Upper lobe of left lung (tissue), 6 donors: ENCODE results near the gene ZNF157. TPM values are rescaled to one million over a fixed set of nuclear protein-coding genes. Genes with fewer than 3 reads are reported as not detected.

Source experiments
- ATAC-seq, 2 donors: fragments of 200-7000 bp; cut with Tn5 transposase; one replicate each; pipeline ENCODE4 v1.9.1; 2022; ENCODE audit warnings: mild to moderate bottlenecking in 2 of 2, moderate library complexity in 2 of 2; ENCODE audit not compliant: low FRiP score in 2 of 2
- DNase-seq, 2 donors: peaks; one replicate each; pipeline ENCODE4 v3.0.0-alpha.2; 2019 to 2020
- H3K27ac ChIP-seq, 4 donors: fragments of 200-600 bp; sonication (generic); one replicate each; pipeline ENCODE4 v1.5.1; 2016 to 2019
- H3K27me3 ChIP-seq, 4 donors: fragments of 200-600 bp; sonication (generic); one replicate each; pipeline ENCODE4 v1.5.1; 2017 to 2019
- H3K36me3 ChIP-seq, 4 donors: fragments of 200-600 bp; sonication (generic); one replicate each; pipeline ENCODE4 v1.5.1; 2016 to 2019
- H3K4me1 ChIP-seq, 4 donors: fragments of 200-600 bp; sonication (generic); one replicate each; pipeline ENCODE4 v1.5.1; 2018 to 2019
- H3K4me3 ChIP-seq, 4 donors: fragments of 200-600 bp; sonication (generic); one replicate each; pipeline ENCODE4 v1.5.1; 2017 to 2019; ENCODE audit warnings: mild to moderate bottlenecking in 2 of 4, moderate library complexity in 1 of 4
- H3K9me3 ChIP-seq, 4 donors: fragments of 200-600 bp; sonication (generic); one replicate each; pipeline ENCODE4 v1.5.1; 2018 to 2019
- EP300 ChIP-seq, 4 donors: sonication (generic); formaldehyde crosslinking; IDR thresholded peaks; one replicate each; pipeline ENCODE4 v1.5.1; 2017; ENCODE audit warnings: antibody characterized with exemption in 4 of 4, control low read depth in 2 of 4
- POLR2A ChIP-seq, 4 donors: fragments of 450-650 bp; IDR thresholded peaks; one replicate each; pipeline ENCODE4 v1.5.1; 2016 to 2017; ENCODE audit warnings: antibody characterized with exemption in 4 of 4, mild to moderate bottlenecking in 2 of 4
- POLR2AphosphoS5 ChIP-seq, 2 donors: sonication (generic); formaldehyde crosslinking; IDR thresholded peaks; one replicate each; pipeline ENCODE4 v1.5.1; 2017; ENCODE audit warnings: antibody characterized with exemption in 2 of 2
- WGBS, 2 donors: methylation state at CpG; one replicate each; pipeline ENCODE4 v1.1.5; 2017 to 2018; 5-methylcytosine and 5-hydroxymethylcytosine counted together
- small RNA-seq, 4 donors: library from RNA; depleted of rRNA; stranded (forward); fragments of <200 nt; gene quantifications; one replicate each; pipeline ENCODE3, GENCODE V24; 2016
- total RNA-seq, 6 donors: library from RNA; depleted of rRNA in 4 of 6; stranded (reverse); fragments of >200 nt in 4 of 6; gene quantifications; one replicate each; pipeline versions ENCODE4 v1.1.0 to v1.2.1, GENCODE V29; 2016 to 2021
- TF ChIP-seq, protein P1 (sequence below), 6 experiments: fragments of 450-650 bp in 4 of 6; fragments of 200-600 bp in 2 of 6; sonication (generic) in 2 of 6; IDR thresholded peaks; one replicate each; pipeline ENCODE4 v1.5.1; 2016 to 2019; ENCODE audit warnings: antibody characterized with exemption in 6 of 6
- donor health status: DM: no; HTN: no; CAD: no; lungs with moderate emphysema.
- donor health status: DM: no; HTN: yes; CAD: no; lungs with severe emphysema.

Gene ZNF157
- total RNA-seq, 6 donors from 2014 or later: 0.15 to 1.9 (median 1.0) TPM; not detected in 3

DNA sequence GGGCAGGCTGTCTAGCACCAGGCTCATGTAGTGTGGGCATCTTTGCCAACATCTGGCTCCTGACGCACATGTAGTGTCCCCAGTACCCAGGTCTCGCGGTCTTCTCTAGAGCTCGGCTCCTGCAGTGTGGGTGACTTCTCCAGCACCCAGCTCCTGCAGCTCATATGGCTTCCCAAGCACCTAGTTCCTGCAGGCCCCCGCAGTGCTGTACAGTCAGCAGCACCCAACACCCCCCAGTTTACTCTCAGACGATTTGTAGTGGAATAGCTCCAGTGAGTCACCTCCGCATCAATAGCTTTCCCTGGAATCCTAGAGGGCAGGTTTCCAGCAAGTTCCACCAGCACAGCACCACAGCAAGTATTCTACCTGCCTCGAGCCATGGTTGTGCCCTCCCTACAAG, 81.7 kb downstream of the ZNF157 start:
- Histone ChIP-seq H3K4me3 (no peak overlapping the region), H3K27ac (no peak overlapping the region), H3K4me1 (no peaks in the 10 kb centered on the region), H3K36me3 (peaks cover 0 to 59% (median 9%) of the 10 kb centered on the region in 4 donors), H3K27me3 (no peaks in the 10 kb centered on the region), H3K9me3 (peaks cover 3 to 40% (median 16%) of the 10 kb centered on the region in 4 donors)
- no peak for TF ChIP-seq EP300 (IDR thresholded peaks at IDR 0.05)
- TF ChIP-seq POLR2A (IDR thresholded peaks at IDR 0.05): no peak
- TF ChIP-seq, protein P1, sequence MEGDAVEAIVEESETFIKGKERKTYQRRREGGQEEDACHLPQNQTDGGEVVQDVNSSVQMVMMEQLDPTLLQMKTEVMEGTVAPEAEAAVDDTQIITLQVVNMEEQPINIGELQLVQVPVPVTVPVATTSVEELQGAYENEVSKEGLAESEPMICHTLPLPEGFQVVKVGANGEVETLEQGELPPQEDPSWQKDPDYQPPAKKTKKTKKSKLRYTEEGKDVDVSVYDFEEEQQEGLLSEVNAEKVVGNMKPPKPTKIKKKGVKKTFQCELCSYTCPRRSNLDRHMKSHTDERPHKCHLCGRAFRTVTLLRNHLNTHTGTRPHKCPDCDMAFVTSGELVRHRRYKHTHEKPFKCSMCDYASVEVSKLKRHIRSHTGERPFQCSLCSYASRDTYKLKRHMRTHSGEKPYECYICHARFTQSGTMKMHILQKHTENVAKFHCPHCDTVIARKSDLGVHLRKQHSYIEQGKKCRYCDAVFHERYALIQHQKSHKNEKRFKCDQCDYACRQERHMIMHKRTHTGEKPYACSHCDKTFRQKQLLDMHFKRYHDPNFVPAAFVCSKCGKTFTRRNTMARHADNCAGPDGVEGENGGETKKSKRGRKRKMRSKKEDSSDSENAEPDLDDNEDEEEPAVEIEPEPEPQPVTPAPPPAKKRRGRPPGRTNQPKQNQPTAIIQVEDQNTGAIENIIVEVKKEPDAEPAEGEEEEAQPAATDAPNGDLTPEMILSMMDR (IDR thresholded peaks at IDR 0.05): no peak
- TF ChIP-seq POLR2AphosphoS5 (IDR thresholded peaks at IDR 0.05): no peak
- ATAC-seq (no peak), DNase-seq (no peak)
- 84 to 100% methylated on average over 2 to 8 of the region's 8 CpGs for WGBS, 2 donors

DNA sequence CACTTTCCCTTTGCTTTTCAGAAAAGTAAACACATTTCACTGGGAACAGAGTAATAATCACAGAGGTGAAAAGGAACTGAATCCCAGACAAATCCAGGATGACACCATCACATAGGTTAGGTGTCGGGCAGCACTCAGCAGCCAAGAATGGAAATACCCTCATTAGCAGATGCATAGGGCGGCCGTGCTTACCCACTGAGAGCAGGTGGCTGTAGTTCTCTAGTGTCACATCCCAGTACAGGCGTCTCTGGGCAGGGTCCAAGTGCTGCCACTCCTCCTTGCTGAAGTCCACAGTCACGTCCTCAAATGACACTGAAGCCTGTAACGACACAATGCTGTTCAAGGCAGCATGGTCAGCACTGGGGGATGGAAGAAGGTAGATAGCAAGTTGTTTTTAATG, 85.7 kb downstream of the ZNF157 start:
- H3K27ac ChIP-seq: no peak overlapping the region
- ATAC-seq: no peak
- WGBS, 2 donors: 67 to 82% methylated on average over 5 to 6 of the region's 6 CpGs

DNA sequence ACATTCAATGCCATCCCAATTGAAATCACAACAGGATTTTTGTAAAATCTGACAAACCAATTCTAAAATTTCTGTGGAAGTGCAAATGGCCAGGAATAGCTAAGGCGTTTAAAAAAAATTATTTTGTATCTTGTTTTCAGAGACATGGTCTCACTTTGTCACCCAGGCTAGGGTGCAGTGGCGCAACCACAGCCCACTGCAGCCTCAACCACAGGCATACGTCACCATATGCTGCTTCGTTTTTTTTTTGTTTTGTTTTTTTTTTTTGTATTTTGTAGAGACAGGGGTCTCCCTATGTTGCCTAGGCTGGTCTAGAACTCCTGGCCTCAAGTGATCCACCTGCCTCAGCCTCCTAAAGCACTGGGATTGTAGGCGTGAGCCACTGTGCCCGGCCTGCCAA, 88.2 kb downstream of the ZNF157 start:
- TF ChIP-seq POLR2A (IDR thresholded peaks at IDR 0.05): no peak
- TF ChIP-seq, protein P1 (IDR thresholded peaks at IDR 0.05): no peak
- TF ChIP-seq EP300 (IDR thresholded peaks at IDR 0.05): no peak
- no peak for TF ChIP-seq POLR2AphosphoS5 (IDR thresholded peaks at IDR 0.05)
- ATAC-seq: no peak

More for the DNA sequence above, 85.7 kb downstream of the ZNF157 start:
- TF ChIP-seq, protein P1 (IDR thresholded peaks at IDR 0.05): no peak
- TF ChIP-seq POLR2A (IDR thresholded peaks at IDR 0.05) (no peak), EP300 (IDR thresholded peaks at IDR 0.05) (no peak), POLR2AphosphoS5 (IDR thresholded peaks at IDR 0.05) (no peak)
- Histone ChIP-seq H3K36me3 (peaks cover 0 to 34% (median 9%) of the 10 kb centered on the region in 4 donors), H3K9me3 (peaks cover 0 to 5% (median 0%) of the 10 kb centered on the region in 4 donors), H3K4me1 (no peaks in the 10 kb centered on the region), H3K4me3 (no peak overlapping the region), H3K27me3 (no peaks in the 10 kb centered on the region)
- no peak for DNase-seq

DNA sequence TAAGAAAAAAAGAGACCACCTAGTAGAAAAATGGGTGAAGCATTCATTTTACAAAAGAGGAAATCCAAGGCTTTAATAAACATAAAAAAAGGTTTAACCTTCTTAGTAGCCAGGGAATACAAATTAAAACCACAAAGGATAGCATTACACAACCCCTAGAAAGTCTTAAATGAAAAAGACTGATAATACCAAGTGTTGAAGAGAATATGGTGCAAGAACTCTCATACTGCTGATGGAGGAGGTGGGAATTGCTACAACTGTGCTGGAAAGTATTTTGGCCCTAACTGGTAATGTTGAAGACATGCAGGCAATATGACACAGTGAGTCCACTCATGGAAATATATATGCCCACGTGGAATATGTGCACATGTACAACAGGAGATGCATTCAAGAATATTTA, 90.2 kb downstream of the ZNF157 start:
- DNase-seq (no peak), ATAC-seq (no peak)
- Histone ChIP-seq H3K27ac (no peak overlapping the region), H3K4me3 (no peak overlapping the region), H3K4me1 (no peaks in the 10 kb centered on the region), H3K9me3 (peaks cover 0 to 4% (median 0%) of the 10 kb centered on the region in 4 donors), H3K27me3 (no peaks in the 10 kb centered on the region), H3K36me3 (peaks cover 0 to 9% (median 0%) of the 10 kb centered on the region in 4 donors)
- WGBS, 2 donors: 33 to 100% methylated on average over 1 of the region's 1 CpG
- TF ChIP-seq EP300 (IDR thresholded peaks at IDR 0.05) (no peak), POLR2AphosphoS5 (IDR thresholded peaks at IDR 0.05) (no peak), POLR2A (IDR thresholded peaks at IDR 0.05) (no peak)
- TF ChIP-seq, protein P1 (IDR thresholded peaks at IDR 0.05): no peak

More for the DNA sequence above, 88.2 kb downstream of the ZNF157 start:
- DNase-seq: no peak
- H3K36me3 ChIP-seq: peaks cover 0 to 23% (median 3%) of the 10 kb centered on the region in 4 donors
- no peaks in the 10 kb centered on the region for H3K4me1 ChIP-seq
- H3K27me3 ChIP-seq: no peaks in the 10 kb centered on the region
- H3K4me3 ChIP-seq: no peak overlapping the region
- H3K9me3 ChIP-seq: peaks cover 0 to 4% (median 0%) of the 10 kb centered on the region in 4 donors
- H3K27ac ChIP-seq: no peak overlapping the region
- WGBS, 2 donors: 81 to 82% methylated on average over 4 to 6 of the region's 6 CpGs

Small RNAs within 50 kb of the gene (small RNA-seq; reads per million reads assigned to genes)
- gene SNORA11C: 0 reads per million in 4 donors

Other genes starting within 250 kb of the ZNF157 start
- 10 to 100 TPM; 41.9 to 77.5 (median 66.7) TPM for gene NDUFB11, start 225.9 kb upstream of the ZNF157 start, total RNA-seq
- gene RBM10, start 225.4 kb upstream of the ZNF157 start, total RNA-seq: 10 to 100 TPM; 29.2 to 59.7 (median 32.5) TPM
- 100 to 1,000 TPM; 128 to 186 (median 173) TPM for gene UBA1, start 176.7 kb upstream of the ZNF157 start, total RNA-seq
- gene CDK16, start 151.9 kb upstream of the ZNF157 start, total RNA-seq: 10 to 100 TPM; 59.2 to 91.0 (median 78.5) TPM
- gene USP11, start 137.6 kb upstream of the ZNF157 start, total RNA-seq: 100 to 1,000 TPM in 1 of 6 donors, 10 to 100 TPM in 5; 42.9 to 103 (median 60.0) TPM
- gene ZNF41, start 112.6 kb downstream of the ZNF157 start, total RNA-seq: 10 to 100 TPM in 3 of 6 donors, 1 to 10 TPM in 3; 3.4 to 35.6 (median 10.2) TPM
- gene ARAF, start 190.6 kb downstream of the ZNF157 start, total RNA-seq: 100 to 1,000 TPM in 2 of 6 donors, 10 to 100 TPM in 4; 42.0 to 104 (median 85.2) TPM
- 100 to 1,000 TPM in 4 of 6 donors, 10 to 100 TPM in 2; 54.5 to 420 (median 163) TPM for gene TIMP1, start 211.9 kb downstream of the ZNF157 start, total RNA-seq
- gene SYN1, start 249.3 kb downstream of the ZNF157 start, total RNA-seq: 10 to 100 TPM in 1 of 6 donors, 1 to 10 TPM in 1, under 1 TPM in 4; 0.20 to 11.5 (median 0.56) TPM